ENCODE data around the gene IER5L. TPM values are rescaled to one million over a fixed set of nuclear protein-coding genes. Genes with fewer than 3 reads are reported as not detected.

The IER5L gene
- total RNA-seq, 4 donors from 2014 or later = 10.9 to 16.1 (median 12.6) TPM

DNA sequence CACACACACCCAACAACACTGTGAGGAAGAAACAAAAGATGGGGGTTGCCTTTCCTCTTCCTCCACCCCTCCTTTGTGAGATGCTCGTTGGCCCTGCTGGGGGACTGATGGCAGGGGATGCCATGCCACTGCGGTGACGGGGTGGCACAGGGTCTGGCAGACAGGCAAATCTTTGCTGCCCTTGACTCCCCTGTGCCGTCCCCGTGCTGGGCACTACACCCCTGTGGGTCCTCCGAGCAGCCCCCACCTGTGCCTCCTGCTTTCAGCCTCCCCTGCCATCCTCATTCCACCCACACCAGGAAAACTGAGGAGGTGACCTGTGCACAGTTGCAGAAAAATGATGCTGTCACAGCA is 40.2 kb upstream of the IER5L start:
- 69 to 90% methylated on average over 6 of the region's 6 CpGs for WGBS, 2 donors
- no peak for TF ChIP-seq CTCF (IDR thresholded peaks at IDR 0.05)
- no peak for TF ChIP-seq POLR2A (IDR thresholded peaks at IDR 0.05)
- intact Hi-C loops (cut with DNase I; ENCODE audit: low total_unique reads) = no loop called here
- no peak overlapping the region for H3K4me3 ChIP-seq (ENCODE audit: low read depth, poor library complexity, severe bottlenecking)
- DNase-seq (ENCODE audit: low spot score in 2 of 2) = no peak

- intact Hi-C loops (cut with DNase I; ENCODE audit: low total_unique reads) = no loop called here
- DNase-seq (ENCODE audit: low spot score in 2 of 2) = no peak
- TF ChIP-seq POLR2A (IDR thresholded peaks at IDR 0.05) (no peak), CTCF (IDR thresholded peaks at IDR 0.05) (no peak)
- no peak overlapping the region for H3K4me3 ChIP-seq (ENCODE audit: low read depth, poor library complexity, severe bottlenecking)
- WGBS, 2 donors = 87 to 94% methylated on average over 5 of the region's 5 CpGs
Measured at GRCh38 chr9:129213551-129213950, 35.5 kb upstream of the IER5L start.

GRCh38 chr9:129211686-129212085 is 33.6 kb upstream of the IER5L start:
- DNase-seq (ENCODE audit: low spot score in 2 of 2) = no peak
- no peak overlapping the region for H3K4me3 ChIP-seq (ENCODE audit: low read depth, poor library complexity, severe bottlenecking)
- TF ChIP-seq POLR2A (IDR thresholded peaks at IDR 0.05) (no peak), CTCF (IDR thresholded peaks at IDR 0.05) (no peak)
- WGBS, 2 donors = 75 to 77% methylated on average over 7 of the region's 7 CpGs
- intact Hi-C loops (cut with DNase I; ENCODE audit: low total_unique reads) = no loop called here

DNA sequence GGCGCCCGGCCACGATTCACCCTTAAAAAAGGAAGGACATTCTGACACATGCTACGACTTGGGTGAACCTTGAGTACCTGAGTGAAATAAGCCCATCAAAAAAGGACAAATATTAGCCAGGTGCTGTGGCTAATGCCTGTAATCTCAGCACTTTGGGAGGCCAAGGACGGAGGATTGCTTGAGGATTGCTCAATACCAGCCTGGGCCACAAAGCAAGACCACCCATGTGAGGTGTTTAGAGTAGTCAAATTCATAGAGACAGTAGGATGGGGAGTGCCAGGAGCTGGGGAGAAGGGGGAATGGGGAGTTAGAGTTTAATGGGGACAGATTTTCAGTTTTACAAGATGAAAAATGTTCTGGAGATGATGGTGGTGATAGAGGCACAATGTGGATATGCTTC is 32.1 kb upstream of the IER5L start:
- H3K4me3 ChIP-seq (ENCODE audit: low read depth, poor library complexity, severe bottlenecking) = no peak overlapping the region
- TF ChIP-seq CTCF (IDR thresholded peaks at IDR 0.05) (no peak), POLR2A (IDR thresholded peaks at IDR 0.05) (no peak)
- DNase-seq (ENCODE audit: low spot score in 2 of 2) = no peak
- 77 to 94% methylated on average over 4 to 5 of the region's 5 CpGs for WGBS, 2 donors
- intact Hi-C loops (cut with DNase I; ENCODE audit: low total_unique reads) = no loop called here

DNA sequence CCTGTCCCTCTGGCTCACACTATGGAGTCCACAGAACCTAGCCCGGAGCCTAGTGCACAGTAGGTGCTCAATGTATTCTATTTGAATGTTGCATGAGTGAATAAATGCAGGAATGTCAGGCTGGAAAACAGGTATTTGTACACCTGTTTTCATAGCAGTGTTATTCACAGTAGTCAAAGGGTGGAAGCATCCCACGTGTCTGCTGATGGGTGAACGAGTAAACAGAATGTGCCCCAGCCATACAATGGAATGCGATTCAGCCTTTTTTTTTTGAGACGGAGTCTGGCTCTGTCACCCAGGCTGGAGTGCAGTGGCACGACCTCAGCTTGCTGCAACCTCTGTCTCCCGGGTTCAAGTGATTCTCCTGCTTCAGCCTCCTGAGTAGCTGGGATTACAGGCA is 31.5 kb upstream of the IER5L start:
- WGBS, 2 donors = 83 to 86% methylated on average over 7 of the region's 7 CpGs
- intact Hi-C loops (cut with DNase I; ENCODE audit: low total_unique reads) = no loop called here
- no peak for DNase-seq (ENCODE audit: low spot score in 2 of 2)
- H3K4me3 ChIP-seq (ENCODE audit: low read depth, poor library complexity, severe bottlenecking) = no peak overlapping the region
- no peak for TF ChIP-seq POLR2A (IDR thresholded peaks at IDR 0.05)
- no peak for TF ChIP-seq CTCF (IDR thresholded peaks at IDR 0.05)

DNA sequence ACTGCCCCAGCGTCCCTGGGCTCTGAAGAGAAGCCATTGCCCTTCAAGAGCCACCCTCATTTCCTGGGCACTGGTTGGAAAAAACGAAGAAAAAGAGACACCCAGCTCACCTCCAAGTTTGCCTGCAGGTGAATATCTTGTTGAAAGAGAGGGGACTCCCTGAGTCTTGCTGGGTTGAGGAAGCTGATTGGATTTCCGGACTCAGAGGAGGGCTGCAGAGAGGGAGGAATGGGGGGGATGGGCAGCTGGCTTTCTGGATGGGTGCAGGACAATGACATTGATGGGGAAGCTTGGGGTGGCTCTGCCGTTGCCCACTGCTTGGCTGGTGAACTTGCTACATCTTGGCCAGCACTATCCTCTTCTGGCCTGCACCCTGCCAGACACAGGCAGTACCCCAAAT is 31.0 kb upstream of the IER5L start:
- no peak for DNase-seq (ENCODE audit: low spot score in 2 of 2)
- WGBS, 2 donors = 74 to 85% methylated on average over 4 of the region's 4 CpGs
- TF ChIP-seq POLR2A (IDR thresholded peaks at IDR 0.05) (no peak), CTCF (IDR thresholded peaks at IDR 0.05) (no peak)
- no peak overlapping the region for H3K4me3 ChIP-seq (ENCODE audit: low read depth, poor library complexity, severe bottlenecking)
- intact Hi-C loops (cut with DNase I; ENCODE audit: low total_unique reads) = no loop called here
